Activated T-cell treated with anti-CD3 and anti-CD28 coated beads, Interleukin-2, amount 50 U/mL, for 1 hour (primary cell): ENCODE measurements around the gene ERAS.
"Not testable (repeated sequence)": the region's sequence is repeated elsewhere in the genome, so short reads cannot be mapped to it uniquely, and the experiment has no call there.

Experiments
- DNase-seq: peaks from one replicate; pipeline ENCODE4 v3.0.0-alpha.2; 2020

The ERAS gene

DNA sequence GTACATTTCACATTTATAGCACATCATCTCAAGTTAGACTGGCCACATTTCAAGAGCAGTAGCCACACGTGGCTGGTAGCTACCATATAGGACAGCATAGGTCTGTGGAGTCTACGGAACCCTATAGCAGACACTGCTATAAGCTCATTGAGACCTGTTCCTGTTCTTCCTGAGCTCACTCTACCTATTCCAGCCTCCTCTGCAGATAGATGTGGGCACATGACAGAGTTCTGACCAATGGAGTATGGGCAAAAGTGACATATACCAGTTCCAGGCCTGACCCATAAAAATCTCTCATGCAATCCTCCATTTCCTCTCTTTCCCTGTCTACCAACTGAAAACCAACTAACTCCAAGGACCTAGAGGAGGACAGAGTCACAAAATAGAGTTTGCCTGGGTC, 28.0 kb upstream of the ERAS start:
- DNase-seq, result no peak

DNA sequence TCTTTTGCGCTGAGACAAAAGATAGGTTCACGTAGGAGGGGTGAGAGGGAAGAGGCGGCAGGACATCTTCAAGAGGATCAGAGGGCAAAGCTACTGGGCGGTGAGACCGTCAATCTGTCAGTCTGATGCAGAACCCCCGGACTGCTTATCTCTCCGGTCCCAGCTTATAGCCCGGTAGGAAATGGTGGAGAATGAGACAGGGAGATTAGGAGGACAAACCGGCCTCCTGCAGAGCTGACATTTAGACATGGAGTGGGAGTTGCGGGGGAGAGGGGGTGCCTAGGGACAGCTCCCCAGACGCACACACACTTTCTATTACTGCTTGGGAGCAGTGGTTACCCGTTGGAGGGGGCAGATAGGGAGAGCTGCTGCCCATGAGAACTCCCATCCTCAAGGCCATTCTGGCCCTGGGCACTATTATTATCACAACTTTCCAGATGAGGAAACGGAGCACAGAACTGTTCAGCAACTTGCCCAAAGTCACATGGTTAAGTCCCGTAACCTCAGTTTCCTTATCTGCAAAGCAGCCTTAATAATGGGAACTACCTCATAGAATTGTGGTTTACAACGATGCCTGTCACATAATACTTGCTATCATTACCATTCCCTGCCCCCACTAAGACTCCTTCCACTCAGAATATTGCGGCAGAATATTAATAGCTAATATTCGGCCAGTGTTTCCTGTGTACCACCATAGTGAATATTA, 25.6 kb upstream of the ERAS start:
- no peak for DNase-seq

- DNase-seq, result peak; percentile 92
Observed at GRCh38 chrX:48801280-48802088, 24.8 kb upstream of the ERAS start, which contains the start of gene HDAC6. TSS of gene HDAC6 (plus strand) at chrX:48802067. CDS start at chrX:48802693, 626 bp downstream.

- no peak for DNase-seq
Observed at GRCh38 chrX:48802089-48802904, 24.0 kb upstream of the ERAS start.

GRCh38 chrX:48802905-48803200, 23.5 kb upstream of the ERAS start:
- DNase-seq, result no peak

- DNase-seq, result no peak
Observed at GRCh38 chrX:48806081-48806480, 20.2 kb upstream of the ERAS start.

DNA sequence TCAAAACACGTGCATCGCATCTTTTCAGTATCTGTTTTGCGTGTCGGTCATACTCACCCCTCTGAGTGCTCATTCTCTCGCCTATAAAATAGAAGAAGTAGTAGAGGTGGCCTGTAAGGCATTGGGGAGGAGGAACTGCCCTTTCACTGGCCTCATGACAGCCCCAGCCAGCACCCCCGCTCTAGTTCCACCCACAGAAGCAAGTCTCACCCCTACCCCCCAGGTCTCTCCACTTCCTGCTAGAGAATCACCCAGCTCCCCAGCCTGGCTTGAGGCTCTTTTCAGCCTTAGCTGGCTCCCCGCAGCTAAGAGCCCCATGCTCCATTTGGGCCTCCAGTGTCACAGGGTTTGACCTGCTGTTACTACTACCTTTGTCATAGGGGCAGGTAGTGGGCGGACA, 12.7 kb upstream of the ERAS start:
- peak; percentile 2 for DNase-seq

DNA sequence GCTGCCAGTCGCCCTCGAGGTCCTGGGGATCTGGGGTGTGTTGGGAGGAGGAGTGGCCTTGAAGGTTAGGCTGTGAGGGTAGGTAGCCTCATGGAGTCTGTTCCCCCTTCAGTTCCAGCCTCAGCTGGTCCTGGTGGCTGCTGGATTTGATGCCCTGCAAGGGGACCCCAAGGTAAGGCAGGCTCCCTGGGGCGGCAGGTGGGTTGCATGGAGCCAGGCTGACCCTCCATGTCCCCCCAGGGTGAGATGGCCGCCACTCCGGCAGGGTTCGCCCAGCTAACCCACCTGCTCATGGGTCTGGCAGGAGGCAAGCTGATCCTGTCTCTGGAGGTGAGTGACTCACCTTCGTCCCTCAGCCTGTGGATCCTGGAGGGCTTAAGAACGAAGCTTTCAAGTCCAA, 11.6 kb upstream of the ERAS start:
- no peak for DNase-seq

DNA sequence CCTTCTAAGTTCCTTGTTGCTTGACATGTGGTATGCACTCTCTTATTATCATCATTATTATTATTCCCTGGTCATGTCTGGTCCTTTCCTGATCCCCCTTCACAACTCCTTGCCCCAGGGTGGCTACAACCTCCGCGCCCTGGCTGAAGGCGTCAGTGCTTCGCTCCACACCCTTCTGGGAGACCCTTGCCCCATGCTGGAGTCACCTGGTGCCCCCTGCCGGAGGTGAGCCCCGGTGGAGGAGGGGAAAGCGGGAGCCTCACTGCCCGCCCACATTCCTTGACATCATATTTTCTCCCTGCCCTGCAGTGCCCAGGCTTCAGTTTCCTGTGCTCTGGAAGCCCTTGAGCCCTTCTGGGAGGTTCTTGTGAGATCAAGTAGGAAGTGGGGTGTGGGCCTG, 11.0 kb upstream of the ERAS start:
- peak; percentile 11 for DNase-seq

GRCh38 chrX:48816014-48816810, 10.1 kb upstream of the ERAS start:
- DNase-seq, result peak; percentile 9

- no peak for DNase-seq
Observed at GRCh38 chrX:48818098-48818497, 8.2 kb upstream of the ERAS start.

GRCh38 chrX:48818866-48819265, 7.4 kb upstream of the ERAS start:
- DNase-seq, result no peak

DNA sequence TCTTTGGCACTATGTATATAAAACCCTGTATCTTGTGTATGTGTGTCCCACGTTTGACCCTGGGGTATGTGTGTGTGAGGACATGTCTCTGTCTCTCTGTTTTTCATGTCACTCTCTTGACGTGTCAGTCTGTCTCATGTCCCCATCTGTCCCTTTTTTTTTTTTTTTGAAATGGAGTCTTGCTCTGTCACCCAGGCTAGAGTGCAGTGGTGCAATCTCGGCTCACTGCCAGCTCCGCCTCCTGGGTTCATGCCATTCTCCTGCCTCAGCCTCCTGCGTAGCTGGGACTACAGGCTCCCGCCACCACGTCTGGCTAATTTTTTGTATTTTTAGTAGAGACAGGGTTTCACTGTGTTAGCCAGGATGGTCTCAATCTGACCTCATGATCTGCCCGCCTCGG, 6.9 kb upstream of the ERAS start:
- not testable (repeated sequence) for DNase-seq

DNA sequence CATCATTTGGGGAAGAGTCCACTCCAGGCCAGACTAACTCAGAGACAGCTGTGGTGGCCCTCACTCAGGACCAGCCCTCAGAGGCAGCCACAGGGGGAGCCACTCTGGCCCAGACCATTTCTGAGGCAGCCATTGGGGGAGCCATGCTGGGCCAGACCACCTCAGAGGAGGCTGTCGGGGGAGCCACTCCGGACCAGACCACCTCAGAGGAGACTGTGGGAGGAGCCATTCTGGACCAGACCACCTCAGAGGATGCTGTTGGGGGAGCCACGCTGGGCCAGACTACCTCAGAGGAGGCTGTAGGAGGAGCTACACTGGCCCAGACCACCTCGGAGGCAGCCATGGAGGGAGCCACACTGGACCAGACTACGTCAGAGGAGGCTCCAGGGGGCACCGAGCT, 3.3 kb upstream of the ERAS start:
- DNase-seq, result no peak

DNA sequence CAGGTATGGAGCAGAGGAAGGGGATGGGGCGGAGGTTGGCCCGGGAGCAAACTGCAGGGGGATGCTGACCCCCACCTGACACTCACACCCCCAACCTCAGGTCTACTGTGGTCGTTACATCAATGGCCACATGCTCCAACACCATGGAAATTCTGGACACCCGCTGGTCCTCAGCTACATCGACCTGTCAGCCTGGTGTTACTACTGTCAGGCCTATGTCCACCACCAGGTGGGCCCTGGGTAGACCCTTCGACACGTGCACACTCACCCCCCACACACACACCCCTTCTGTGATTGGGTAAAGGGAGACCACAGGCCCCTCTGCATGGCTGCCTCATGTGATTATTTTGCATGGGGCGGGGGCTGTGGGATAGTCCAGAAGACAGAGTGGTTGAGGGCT, 2.2 kb upstream of the ERAS start:
- no peak for DNase-seq

GRCh38 chrX:48826876-48827653, 752 bp downstream of the ERAS start:
- DNase-seq, result peak; percentile 21

- no peak for DNase-seq
Observed at GRCh38 chrX:48827654-48827968, 1.3 kb downstream of the ERAS start.

DNA sequence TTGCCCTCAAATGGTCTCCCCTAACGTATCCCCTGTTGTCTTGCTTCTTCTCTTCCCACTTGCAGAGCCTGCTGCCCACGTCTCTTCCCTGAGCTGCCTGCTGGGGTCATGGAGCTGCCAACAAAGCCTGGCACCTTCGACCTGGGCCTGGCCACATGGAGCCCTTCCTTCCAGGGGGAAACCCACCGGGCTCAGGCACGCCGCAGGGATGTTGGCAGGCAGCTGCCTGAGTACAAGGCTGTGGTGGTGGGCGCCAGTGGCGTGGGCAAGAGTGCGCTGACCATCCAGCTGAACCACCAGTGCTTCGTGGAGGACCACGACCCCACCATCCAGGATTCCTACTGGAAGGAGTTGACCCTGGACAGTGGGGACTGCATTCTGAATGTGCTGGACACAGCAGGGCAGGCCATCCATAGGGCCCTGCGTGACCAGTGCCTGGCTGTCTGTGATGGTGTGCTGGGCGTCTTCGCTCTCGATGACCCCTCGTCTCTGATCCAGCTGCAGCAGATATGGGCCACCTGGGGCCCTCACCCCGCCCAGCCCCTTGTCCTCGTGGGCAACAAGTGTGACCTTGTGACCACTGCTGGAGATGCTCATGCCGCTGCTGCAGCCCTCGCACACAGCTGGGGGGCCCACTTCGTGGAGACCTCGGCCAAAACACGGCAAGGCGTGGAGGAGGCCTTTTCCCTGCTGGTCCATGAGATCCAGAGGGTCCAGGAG, 2.9 kb downstream of the ERAS start:
- DNase-seq, result no peak

DNA sequence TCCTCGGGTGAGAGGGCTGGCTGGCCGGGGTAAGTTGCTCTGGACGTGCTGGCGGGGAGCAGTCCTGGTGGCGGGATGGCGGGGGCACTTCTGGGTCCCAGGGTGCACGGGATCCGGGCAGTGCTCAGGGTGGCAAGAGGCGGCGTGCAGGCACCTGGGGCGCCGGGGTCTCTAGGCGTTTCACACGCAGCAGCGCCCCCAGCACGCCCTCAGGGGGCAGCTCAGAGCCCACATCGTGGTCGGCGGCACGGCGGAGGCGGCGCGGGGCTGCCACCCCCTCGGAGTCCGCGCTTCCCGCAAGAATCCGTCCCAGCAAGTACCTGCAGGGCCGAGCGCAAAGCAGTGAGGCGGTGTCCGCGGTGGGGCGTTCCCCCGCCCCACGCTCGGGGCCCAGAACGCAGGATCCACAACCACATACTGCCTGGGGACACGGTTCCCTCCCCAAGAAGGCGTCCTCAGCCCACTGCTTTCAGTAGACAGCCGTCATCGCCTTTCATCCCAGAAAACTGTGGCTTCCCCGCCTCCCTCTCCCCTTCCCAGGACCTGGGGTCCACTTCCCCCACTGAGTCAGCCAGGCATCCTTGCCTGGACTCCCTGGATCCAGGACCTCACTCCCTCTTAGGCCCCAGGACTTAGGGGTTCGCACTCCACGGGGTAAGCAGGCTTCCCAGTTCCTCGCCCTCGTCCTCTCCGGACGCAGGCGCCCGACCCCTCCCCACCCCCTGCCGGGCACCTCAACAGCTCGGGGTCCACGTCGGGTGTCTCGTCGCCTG, 5.0 kb downstream of the ERAS start:
- DNase-seq, result no peak

DNA sequence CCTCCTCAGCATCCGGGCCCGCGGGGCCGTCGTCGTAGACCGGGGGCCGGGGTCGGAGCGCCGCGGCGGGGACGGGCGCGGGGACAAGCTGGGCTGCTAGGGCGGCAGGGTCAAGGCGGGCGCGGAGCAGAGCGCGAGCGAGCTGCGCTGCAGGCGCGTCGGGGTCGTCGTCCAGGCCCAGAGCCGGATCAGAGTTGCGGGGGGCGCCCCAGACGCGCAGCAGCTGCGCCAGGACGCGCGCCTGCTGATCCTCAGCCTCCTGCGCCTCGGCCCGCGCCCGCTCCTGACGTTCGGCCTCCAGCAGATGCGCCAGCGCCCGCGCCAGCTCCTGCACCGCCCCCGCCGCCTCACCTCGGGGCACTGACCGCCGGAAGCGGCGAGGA, 5.6 kb downstream of the ERAS start:
- no peak for DNase-seq
